Endometrial microvascular endothelial cells (primary cell): ENCODE results near the gene EGFL7. TPM values are rescaled to one million over a fixed set of nuclear protein-coding genes. Genes with fewer than 3 reads are reported as not detected.

Experiments
- in situ Hi-C: cut with HindIII; loops from 2 replicates; pipeline ENCODE4 v1.10.0; 2017; ENCODE audit warnings: low sequenced_read_pairs, low pct_unique_long_range_greater_than_20kb; ENCODE audit errors: inconsistent ontology term
- total RNA-seq: library from RNA; depleted of rRNA; stranded (reverse); fragments of >200 nt; gene quantifications from one replicate; pipeline ENCODE4 v1.2.3, GENCODE V29; 2015; ENCODE audit errors: inconsistent ontology term

EGFL7 gene
- total RNA-seq, 1 donor from 2014 or later: 1,333 TPM

DNA sequence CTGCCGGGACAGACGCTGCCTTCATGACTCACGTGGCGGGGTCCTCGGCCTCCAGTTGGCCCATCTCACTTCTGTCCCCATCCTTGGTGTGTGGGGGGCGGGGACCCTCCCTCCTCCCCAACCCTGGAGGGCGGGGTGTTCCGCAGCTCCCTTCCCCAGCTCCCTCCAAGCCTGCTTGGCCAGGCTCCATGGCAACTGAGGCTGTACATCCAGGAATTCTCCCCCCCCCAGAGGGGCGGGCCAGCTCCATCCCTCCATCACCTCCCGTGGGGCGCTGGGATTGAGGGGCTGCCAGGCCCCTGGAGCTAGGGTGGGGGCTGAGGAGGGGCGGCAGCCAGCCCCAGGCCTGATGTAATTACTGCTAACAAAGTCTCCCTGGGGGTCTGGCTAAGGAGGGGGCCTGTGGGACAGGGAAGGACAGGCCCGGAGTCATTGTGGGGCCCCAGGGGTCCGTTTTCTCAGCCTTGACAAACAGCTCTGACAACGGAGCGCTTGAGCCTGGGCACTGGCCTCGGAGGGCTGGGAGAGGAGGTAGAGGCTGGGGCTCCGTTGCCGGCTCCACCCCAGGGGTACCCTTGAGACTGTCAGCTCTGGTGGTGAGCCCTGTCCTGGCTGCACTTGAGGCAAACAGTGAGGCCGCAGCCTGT is 57.7 kb downstream of the EGFL7 start:
- in situ Hi-C loops: no loop called here

DNA sequence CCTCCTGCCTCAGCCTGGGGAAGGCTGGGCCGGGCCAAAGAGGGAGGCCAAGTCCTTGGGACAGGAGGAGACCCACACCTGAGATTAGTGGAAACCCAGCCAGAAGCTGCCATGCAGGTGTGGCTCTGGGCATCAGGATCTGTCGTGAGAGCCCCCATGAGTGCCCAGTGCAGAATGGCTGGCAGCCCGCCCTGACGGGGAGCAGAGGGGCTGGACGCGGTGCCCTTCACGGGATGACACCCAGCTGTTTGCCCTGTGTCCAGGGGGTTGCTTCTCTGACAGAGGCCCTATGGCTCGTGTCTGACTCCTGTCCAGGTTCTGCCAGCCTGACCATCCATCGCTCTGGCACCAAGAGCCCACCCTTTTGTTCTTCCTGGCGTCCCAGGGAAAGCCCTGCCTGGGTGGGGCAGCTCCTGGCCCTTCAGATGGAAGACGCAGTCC is 58.2 kb downstream of the EGFL7 start:
- in situ Hi-C loops: no loop called here

DNA sequence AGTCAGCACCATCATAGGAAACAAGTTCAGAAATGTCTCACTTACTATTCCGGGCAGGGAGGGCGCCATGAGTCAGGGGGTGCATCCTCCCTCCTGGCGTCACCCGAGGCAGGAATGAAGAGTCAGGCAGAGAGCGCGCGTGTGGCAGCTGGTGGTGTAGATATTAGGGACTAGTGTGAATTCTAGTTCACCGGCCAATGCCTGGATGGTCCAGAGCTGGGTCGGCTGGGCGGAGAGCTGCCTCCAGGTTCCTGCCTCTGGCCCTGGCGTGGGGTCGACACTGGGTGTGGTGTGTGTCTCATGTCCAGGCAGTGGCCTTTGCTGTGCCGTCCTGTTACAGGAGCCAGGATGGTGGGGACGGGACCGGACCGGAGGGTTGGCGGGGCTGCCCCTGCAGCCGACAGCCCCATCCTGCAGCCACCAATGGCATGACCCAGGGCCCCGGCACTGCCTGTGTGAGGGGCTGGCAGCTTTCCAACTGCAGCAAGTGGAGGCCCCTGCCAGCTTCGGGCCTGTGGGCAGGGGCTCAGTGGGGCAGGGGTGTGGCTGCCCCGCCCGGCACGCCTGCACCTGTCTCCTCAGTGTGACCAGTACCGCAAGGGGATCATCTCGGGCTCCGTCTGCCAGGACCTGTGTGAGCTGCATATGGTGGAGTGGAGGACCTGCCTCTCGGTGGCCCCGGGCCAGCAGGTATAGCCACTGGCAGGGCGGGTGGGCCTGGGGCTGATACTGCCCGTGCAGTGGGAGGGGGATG is 58.8 kb downstream of the EGFL7 start:
- in situ Hi-C loops: no loop called here

Other genes with a start within 250 kb of the EGFL7 start
- 12.0 TPM for gene INPP5E, start 223.1 kb upstream of the EGFL7 start, total RNA-seq
- 43.3 TPM for gene SEC16A, start 179.9 kb upstream of the EGFL7 start, total RNA-seq
- gene NOTCH1, start 116.9 kb upstream of the EGFL7 start, total RNA-seq: 63.9 TPM
- 31.7 TPM for gene AGPAT2, start 24.5 kb downstream of the EGFL7 start, total RNA-seq
- 44.5 TPM for gene DIPK1B, start 49.7 kb downstream of the EGFL7 start, total RNA-seq
- gene LCN10, start 80.0 kb downstream of the EGFL7 start, total RNA-seq: not detected
- not detected for gene LCN6, start 85.6 kb downstream of the EGFL7 start, total RNA-seq
- gene LCN8, start 95.3 kb downstream of the EGFL7 start, total RNA-seq: not detected
- gene LCN15, start 101.6 kb downstream of the EGFL7 start, total RNA-seq: not detected
- 72.7 TPM for gene TMEM141, start 128.4 kb downstream of the EGFL7 start, total RNA-seq
- not detected for gene CCDC183, start 133.4 kb downstream of the EGFL7 start, total RNA-seq
- gene RABL6, start 145.0 kb downstream of the EGFL7 start, total RNA-seq: 125 TPM
- 0.46 TPM for gene AJM1, start 179.6 kb downstream of the EGFL7 start, total RNA-seq
- gene PHPT1, start 186.5 kb downstream of the EGFL7 start, total RNA-seq: 95.9 TPM
- gene MAMDC4, start 189.4 kb downstream of the EGFL7 start, total RNA-seq: 1.0 TPM
- gene EDF1, start 203.4 kb downstream of the EGFL7 start, total RNA-seq: 440 TPM
- 16.7 TPM for gene TRAF2, start 223.6 kb downstream of the EGFL7 start, total RNA-seq